ENCODE data around the gene NTM.

GRCh38 chr11:132284048-132284447 lies 913.6 kb downstream of the NTM start:
- TF ChIP-seq POLR2A (IDR thresholded peaks at IDR 0.05) (no peak), CTCF (IDR thresholded peaks at IDR 0.05) (no peak)
